Gastroesophageal sphincter (tissue), 4 donors: ENCODE data around the gene GRHL3. TPM values are rescaled to one million over a fixed set of nuclear protein-coding genes. Genes with fewer than 3 reads are reported as not detected.

Source experiments
- ATAC-seq: fragments of 150-250 bp; one replicate; pipeline ENCODE4 v1.9.1; 2016; ENCODE audit warnings: mild to moderate bottlenecking, moderate library complexity
- H3K27ac ChIP-seq, 4 donors: fragments of 200-600 bp; sonication (generic) in 3 of 4; 1 replicate in 3 of 4; 2 replicates in 1 of 4; pipeline ENCODE4 v1.5.1; 2016 to 2019
- H3K27me3 ChIP-seq: fragments of 200-600 bp; sonication (generic); one replicate; pipeline ENCODE4 v1.5.1; 2019
- H3K36me3 ChIP-seq, 2 donors: fragments of 200-600 bp; sonication (generic); one replicate each; pipeline ENCODE4 v1.5.1; 2019; ENCODE audit warnings: control low read depth in 1 of 2
- H3K4me1 ChIP-seq, 3 donors: fragments of 200-600 bp; sonication (generic); 1 replicate in 2 of 3; 2 replicates in 1 of 3; pipeline ENCODE4 v1.5.1; 2016 to 2019; ENCODE audit warnings: control low read depth in 2 of 3
- H3K4me3 ChIP-seq, 2 donors: fragments of 200-600 bp; sonication (generic); one replicate each; pipeline ENCODE4 v1.5.1; 2019; ENCODE audit warnings: mild to moderate bottlenecking in 1 of 2, moderate library complexity in 1 of 2
- H3K9me3 ChIP-seq, 3 donors: fragments of 200-600 bp; sonication (generic); one replicate each; pipeline ENCODE4 v1.5.1; 2017 to 2019; ENCODE audit warnings: control low read depth in 2 of 3
- CTCF ChIP-seq, 4 experiments: fragments of 200-600 bp in 2 of 4; fragments of 450-650 bp in 2 of 4; sonication (generic) in 1 of 4; IDR thresholded peaks; one replicate each; pipeline ENCODE4 v1.5.1; 2017 to 2019; ENCODE audit warnings: antibody characterized with exemption in 4 of 4, mild to moderate bottlenecking in 2 of 4, moderate library complexity in 2 of 4
- EP300 ChIP-seq: sonication (generic); formaldehyde crosslinking; IDR thresholded peaks from one replicate; pipeline ENCODE4 v1.6.1; 2017; ENCODE audit warnings: antibody characterized with exemption, mild to moderate bottlenecking
- POLR2A ChIP-seq, 2 donors: fragments of 450-650 bp; IDR thresholded peaks; one replicate each; pipeline ENCODE4 v1.6.1; 2017; ENCODE audit warnings: antibody characterized with exemption in 2 of 2, mild to moderate bottlenecking in 2 of 2, moderate library complexity in 1 of 2
- POLR2AphosphoS5 ChIP-seq: sonication (generic); formaldehyde crosslinking; IDR thresholded peaks from one replicate; pipeline ENCODE4 v1.6.1; 2017; ENCODE audit warnings: antibody characterized with exemption
- WGBS, 2 donors: methylation state at CpG; one replicate each; pipeline ENCODE4 v1.1.5; 2018; ENCODE audit warnings: low coverage in 1 of 2; 5-methylcytosine and 5-hydroxymethylcytosine counted together
- total RNA-seq, 4 donors: library from RNA; depleted of rRNA; stranded (reverse); fragments of >200 nt; gene quantifications; one replicate each; pipeline ENCODE4 v1.1.0, GENCODE V29; 2016

GRHL3 gene
- total RNA-seq, 4 donors from 2014 or later, result 0.13 to 4.9 (median 0.31) TPM; not detected in 1

- Histone ChIP-seq H3K27ac (no peak overlapping the region), H3K9me3 (no peaks in the 10 kb centered on the region), H3K36me3 (peaks cover 0 to 53% of the 10 kb centered on the region in 2 donors), H3K27me3 (no peaks in the 10 kb centered on the region), H3K4me1 (peaks cover 0 to 3% (median 0%) of the 10 kb centered on the region in 3 donors), H3K4me3 (no peak overlapping the region)
- 91 to 93% methylated on average over 2 to 3 of the region's 4 CpGs for WGBS, 2 donors
- TF ChIP-seq POLR2AphosphoS5 (no peak), CTCF (IDR thresholded peaks at IDR 0.05) (no peak), POLR2A (IDR thresholded peaks at IDR 0.05) (no peak), EP300 (no peak)
- no peak for ATAC-seq
Observed at GRCh38 chr1:24369801-24370200, 50.6 kb downstream of the GRHL3 start.

GRCh38 chr1:24373044-24373443 is 53.9 kb downstream of the GRHL3 start:
- Histone ChIP-seq H3K36me3 (peaks cover 0 to 64% of the 10 kb centered on the region in 2 donors), H3K4me3 (no peak overlapping the region), H3K9me3 (no peaks in the 10 kb centered on the region), H3K4me1 (no peaks in the 10 kb centered on the region), H3K27me3 (no peaks in the 10 kb centered on the region), H3K27ac (no peak overlapping the region)
- ATAC-seq, result no peak
- TF ChIP-seq CTCF (IDR thresholded peaks at IDR 0.05) (no peak), EP300 (no peak), POLR2A (IDR thresholded peaks at IDR 0.05) (no peak), POLR2AphosphoS5 (no peak)
- WGBS, 2 donors, result 56% methylated on average over 2 of the region's 7 CpGs; no CpG with 5 or more reads in 1 of the 2 donors

- Histone ChIP-seq H3K27me3 (no peaks in the 10 kb centered on the region), H3K36me3 (peaks cover 0 to 64% of the 10 kb centered on the region in 2 donors), H3K9me3 (no peaks in the 10 kb centered on the region), H3K4me3 (no peak overlapping the region), H3K27ac (no peak overlapping the region), H3K4me1 (no peaks in the 10 kb centered on the region)
- no peak for TF ChIP-seq EP300
- no peak for TF ChIP-seq POLR2AphosphoS5
- no peak for TF ChIP-seq CTCF (IDR thresholded peaks at IDR 0.05)
- TF ChIP-seq POLR2A (IDR thresholded peaks at IDR 0.05), result no peak
- WGBS, 2 donors, result 86 to 89% methylated on average over 5 to 8 of the region's 8 CpGs
- no peak for ATAC-seq
Observed at GRCh38 chr1:24373710-24374109, 54.6 kb downstream of the GRHL3 start.

GRCh38 chr1:24374891-24375786 is 56.0 kb downstream of the GRHL3 start:
- ATAC-seq, result no peak
- Histone ChIP-seq H3K36me3 (peaks cover 0 to 67% of the 10 kb centered on the region in 2 donors), H3K4me1 (no peaks in the 10 kb centered on the region), H3K27ac (no peak overlapping the region), H3K4me3 (no peak overlapping the region), H3K27me3 (no peaks in the 10 kb centered on the region), H3K9me3 (no peaks in the 10 kb centered on the region)
- WGBS, 2 donors, result 74 to 85% methylated on average over 13 of the region's 13 CpGs
- TF ChIP-seq POLR2AphosphoS5 (no peak), POLR2A (IDR thresholded peaks at IDR 0.05) (no peak), CTCF (IDR thresholded peaks at IDR 0.05) (no peak), EP300 (no peak)
